HL-60 (cell line): ENCODE measurements around the gene PPP1R8.

Experiments
- GABPA ChIP-seq: IDR thresholded peaks from 2 replicates; pipeline ENCODE4 v1.6.1; 2012; ENCODE audit warnings: low read depth
- POLR2AphosphoS5 ChIP-seq: IDR thresholded peaks from 2 replicates; pipeline ENCODE4 v1.6.1; 2012; ENCODE audit warnings: low read depth
- TF ChIP-seq, protein P1 (sequence below): IDR thresholded peaks from one replicate; pipeline ENCODE4 v1.5.1; 2011; ENCODE audit warnings: low read length, control low read depth, inconsistent platforms; ENCODE audit not compliant: insufficient read depth
- TF ChIP-seq, protein P2 (sequence below): IDR thresholded peaks from 2 replicates; pipeline ENCODE4 v1.6.1; 2012; ENCODE audit warnings: low read depth; ENCODE audit not compliant: insufficient replicate concordance

DNA sequence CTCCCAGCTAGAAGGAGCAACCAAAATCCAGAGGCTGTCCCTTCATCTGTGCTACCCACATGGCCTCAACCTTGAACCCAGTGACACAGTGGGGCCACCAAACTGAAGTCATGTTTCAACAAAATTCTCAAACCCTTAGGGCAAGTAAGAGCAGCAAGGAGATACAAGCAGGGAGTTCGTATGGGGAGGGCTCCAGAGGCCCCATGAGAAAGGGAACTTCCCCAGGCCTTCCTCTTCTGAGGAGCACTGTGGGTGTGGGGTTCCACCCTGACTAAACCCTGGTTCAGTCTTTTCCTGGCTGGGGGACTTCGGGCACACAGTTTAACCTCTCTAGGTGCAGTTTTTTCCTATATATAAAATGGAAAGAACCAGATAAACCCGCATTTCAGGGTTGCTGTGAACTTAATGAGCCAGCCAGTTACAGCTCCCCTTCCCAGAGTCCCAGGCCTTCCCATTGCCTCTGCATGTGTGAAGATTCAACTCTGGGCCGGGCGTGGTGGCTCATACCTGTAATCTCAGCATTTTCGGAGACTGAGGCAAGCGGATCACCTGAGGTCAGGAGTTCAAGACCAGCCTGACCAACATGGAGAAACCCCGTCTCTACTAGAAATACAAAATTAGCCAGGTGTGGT lies 33.8 kb downstream of the PPP1R8 start:
- TF ChIP-seq, protein P1, sequence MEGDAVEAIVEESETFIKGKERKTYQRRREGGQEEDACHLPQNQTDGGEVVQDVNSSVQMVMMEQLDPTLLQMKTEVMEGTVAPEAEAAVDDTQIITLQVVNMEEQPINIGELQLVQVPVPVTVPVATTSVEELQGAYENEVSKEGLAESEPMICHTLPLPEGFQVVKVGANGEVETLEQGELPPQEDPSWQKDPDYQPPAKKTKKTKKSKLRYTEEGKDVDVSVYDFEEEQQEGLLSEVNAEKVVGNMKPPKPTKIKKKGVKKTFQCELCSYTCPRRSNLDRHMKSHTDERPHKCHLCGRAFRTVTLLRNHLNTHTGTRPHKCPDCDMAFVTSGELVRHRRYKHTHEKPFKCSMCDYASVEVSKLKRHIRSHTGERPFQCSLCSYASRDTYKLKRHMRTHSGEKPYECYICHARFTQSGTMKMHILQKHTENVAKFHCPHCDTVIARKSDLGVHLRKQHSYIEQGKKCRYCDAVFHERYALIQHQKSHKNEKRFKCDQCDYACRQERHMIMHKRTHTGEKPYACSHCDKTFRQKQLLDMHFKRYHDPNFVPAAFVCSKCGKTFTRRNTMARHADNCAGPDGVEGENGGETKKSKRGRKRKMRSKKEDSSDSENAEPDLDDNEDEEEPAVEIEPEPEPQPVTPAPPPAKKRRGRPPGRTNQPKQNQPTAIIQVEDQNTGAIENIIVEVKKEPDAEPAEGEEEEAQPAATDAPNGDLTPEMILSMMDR: no peak
- peak; percentile 52; the same call in 1 of the 2 replicates for TF ChIP-seq POLR2AphosphoS5
- TF ChIP-seq, protein P2, sequence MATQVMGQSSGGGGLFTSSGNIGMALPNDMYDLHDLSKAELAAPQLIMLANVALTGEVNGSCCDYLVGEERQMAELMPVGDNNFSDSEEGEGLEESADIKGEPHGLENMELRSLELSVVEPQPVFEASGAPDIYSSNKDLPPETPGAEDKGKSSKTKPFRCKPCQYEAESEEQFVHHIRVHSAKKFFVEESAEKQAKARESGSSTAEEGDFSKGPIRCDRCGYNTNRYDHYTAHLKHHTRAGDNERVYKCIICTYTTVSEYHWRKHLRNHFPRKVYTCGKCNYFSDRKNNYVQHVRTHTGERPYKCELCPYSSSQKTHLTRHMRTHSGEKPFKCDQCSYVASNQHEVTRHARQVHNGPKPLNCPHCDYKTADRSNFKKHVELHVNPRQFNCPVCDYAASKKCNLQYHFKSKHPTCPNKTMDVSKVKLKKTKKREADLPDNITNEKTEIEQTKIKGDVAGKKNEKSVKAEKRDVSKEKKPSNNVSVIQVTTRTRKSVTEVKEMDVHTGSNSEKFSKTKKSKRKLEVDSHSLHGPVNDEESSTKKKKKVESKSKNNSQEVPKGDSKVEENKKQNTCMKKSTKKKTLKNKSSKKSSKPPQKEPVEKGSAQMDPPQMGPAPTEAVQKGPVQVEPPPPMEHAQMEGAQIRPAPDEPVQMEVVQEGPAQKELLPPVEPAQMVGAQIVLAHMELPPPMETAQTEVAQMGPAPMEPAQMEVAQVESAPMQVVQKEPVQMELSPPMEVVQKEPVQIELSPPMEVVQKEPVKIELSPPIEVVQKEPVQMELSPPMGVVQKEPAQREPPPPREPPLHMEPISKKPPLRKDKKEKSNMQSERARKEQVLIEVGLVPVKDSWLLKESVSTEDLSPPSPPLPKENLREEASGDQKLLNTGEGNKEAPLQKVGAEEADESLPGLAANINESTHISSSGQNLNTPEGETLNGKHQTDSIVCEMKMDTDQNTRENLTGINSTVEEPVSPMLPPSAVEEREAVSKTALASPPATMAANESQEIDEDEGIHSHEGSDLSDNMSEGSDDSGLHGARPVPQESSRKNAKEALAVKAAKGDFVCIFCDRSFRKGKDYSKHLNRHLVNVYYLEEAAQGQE: no peak
- no peak for TF ChIP-seq GABPA
